Measurements from ENCODE around the gene C2orf49. TPM values are rescaled to one million over a fixed set of nuclear protein-coding genes. Genes with fewer than 3 reads are reported as not detected.

Gene C2orf49
- total and polyA plus RNA-seq, 9 of the 15 experiments (the other 6 are each of a cell fraction or from before 2014, with no cell fraction given), result 17.9 to 38.2 (median 25.6) TPM

GRCh38 chr2:105398336-105399206 is 61.2 kb downstream of the C2orf49 start, which contains the start of gene FHL2 (continued):
- TF ChIP-seq KDM5B (IDR thresholded peaks at IDR 0.05; ENCODE audit: insufficient replicate concordance, low read depth, low read length) (peak; percentile 79), JUND (IDR thresholded peaks at IDR 0.05; ENCODE audit: borderline replicate concordance, low read depth, low read length) (peak; percentile 55), JUND (tag; IDR thresholded peaks at IDR 0.05; ENCODE audit: borderline replicate concordance, low read depth, low read length) (no peak), RBM39 (optimal IDR thresholded peaks at IDR 0.05; ENCODE audit: low read depth, low read length) (no peak), CHD2 (IDR thresholded peaks at IDR 0.05; ENCODE audit: low read depth, low read length) (no peak), ARNT (IDR thresholded peaks at IDR 0.05) (no peak), NR0B1 (IDR thresholded peaks at IDR 0.05; ENCODE audit: partially characterized antibody) (no peak), ZNF398 (CRISPR knock-in tag; IDR thresholded peaks at IDR 0.05) (no peak), SNRNP70 (optimal IDR thresholded peaks at IDR 0.05; ENCODE audit: low read depth, low read length) (no peak), PHB2 (IDR thresholded peaks at IDR 0.05; ENCODE audit: low read depth) (no peak), CREM (IDR thresholded peaks at IDR 0.05; ENCODE audit: low read depth) (peak; percentile 78), RB1 (IDR thresholded peaks at IDR 0.05; ENCODE audit: low read depth) (peak; percentile 92), ZBTB26 (CRISPR knock-in tag; IDR thresholded peaks at IDR 0.05) (peak; percentile 41; the same call in 1 of the 2 replicates), E2F8 (IDR thresholded peaks at IDR 0.05; ENCODE audit: low read depth, partially characterized antibody) (peak; percentile 49), NFIX (CRISPR knock-in tag; IDR thresholded peaks at IDR 0.05; ENCODE audit: low read depth) (no peak), ZNF41 (CRISPR knock-in tag; conservative IDR thresholded peaks at IDR 0.05) (no peak), MIER1 (IDR thresholded peaks at IDR 0.05; ENCODE audit: low read depth) (no peak), ZNF143 (CRISPR knock-in tag; IDR thresholded peaks at IDR 0.05) (no peak), ZNF280A (IDR thresholded peaks at IDR 0.05; ENCODE audit: low read depth, partially characterized antibody) (no peak)

Data from K562 (cell line).